HG03520 (cell line): ENCODE measurements around the gene TLL1.

Source experiments
- ATAC-seq: cut with Tn5 transposase; IDR thresholded peaks from one replicate; pipeline ENCODE4 v1.9.1; 2021; ENCODE audit warnings: mild to moderate bottlenecking, moderate library complexity; ENCODE audit not compliant: unreplicated experiment

TLL1 gene

GRCh38 chr4:165872461-165873297, at the start of gene TLL1:
TSS of gene TLL1 (plus strand) at chr4:165873237. CDS start at chr4:165873905, 668 bp downstream.
- no peak for ATAC-seq

- no peak for ATAC-seq
Measured at GRCh38 chr4:165826166-165826565, 46.9 kb upstream of the TLL1 start.

- ATAC-seq, result no peak
Measured at GRCh38 chr4:165827018-165827417, 46.0 kb upstream of the TLL1 start.

DNA sequence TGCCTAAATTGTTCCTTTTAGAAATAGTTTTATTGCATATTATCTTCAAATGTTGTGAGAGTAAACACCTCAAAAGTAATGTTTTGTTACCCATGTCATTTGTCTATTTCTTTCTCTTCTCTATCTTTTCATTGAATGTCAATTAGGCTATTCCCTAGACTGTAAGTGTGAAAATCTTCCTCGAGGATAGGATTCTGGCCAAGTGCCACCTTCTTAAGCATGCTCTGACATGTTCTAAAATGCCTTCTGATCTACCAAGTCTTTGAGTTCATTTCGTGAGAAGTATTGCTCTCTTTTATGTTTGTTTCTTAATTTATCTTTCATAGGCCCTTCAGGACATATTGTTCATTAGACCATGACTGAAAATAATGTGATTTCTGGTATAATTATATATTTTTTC, 44.1 kb upstream of the TLL1 start:
- ATAC-seq, result no peak

DNA sequence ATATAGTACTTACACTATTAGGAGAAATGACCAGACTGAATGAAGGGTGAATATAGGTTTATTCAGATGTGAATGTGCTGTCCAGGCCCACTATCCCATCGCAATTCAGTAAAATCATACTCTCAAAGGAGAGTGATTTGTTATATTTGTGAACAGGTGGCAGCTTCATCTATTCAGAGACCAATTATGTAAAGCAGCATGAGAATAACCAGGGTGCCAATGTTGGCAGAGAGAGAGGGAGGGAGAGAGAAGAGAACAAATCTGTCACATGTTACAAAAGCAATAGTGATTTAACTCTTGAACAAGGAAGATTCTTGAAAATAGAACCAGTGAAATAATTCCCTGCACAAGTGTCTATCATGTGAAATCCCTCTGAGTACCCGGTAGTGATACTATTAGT, 38.9 kb upstream of the TLL1 start:
- no peak for ATAC-seq

DNA sequence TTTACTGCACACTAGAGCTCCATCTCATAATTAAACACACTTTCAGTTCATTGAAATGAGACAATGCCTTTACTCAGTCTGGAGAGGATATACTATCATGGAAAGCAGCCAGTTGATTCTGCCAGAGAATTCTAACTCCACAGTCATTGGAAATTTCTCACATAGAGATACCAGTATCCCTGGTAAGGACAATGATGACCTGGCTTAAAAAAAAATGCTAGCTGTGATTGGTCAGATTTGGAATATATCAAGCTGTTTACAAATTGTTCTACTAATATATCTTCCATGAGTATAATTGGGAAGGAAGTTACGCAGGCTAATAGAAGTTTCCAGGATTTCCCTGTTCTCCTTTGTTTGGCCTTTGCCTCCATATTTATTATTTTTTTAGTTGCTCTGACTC, 34.5 kb upstream of the TLL1 start:
- ATAC-seq, result no peak

- no peak for ATAC-seq
Measured at GRCh38 chr4:165839615-165840333, 33.3 kb upstream of the TLL1 start.

DNA sequence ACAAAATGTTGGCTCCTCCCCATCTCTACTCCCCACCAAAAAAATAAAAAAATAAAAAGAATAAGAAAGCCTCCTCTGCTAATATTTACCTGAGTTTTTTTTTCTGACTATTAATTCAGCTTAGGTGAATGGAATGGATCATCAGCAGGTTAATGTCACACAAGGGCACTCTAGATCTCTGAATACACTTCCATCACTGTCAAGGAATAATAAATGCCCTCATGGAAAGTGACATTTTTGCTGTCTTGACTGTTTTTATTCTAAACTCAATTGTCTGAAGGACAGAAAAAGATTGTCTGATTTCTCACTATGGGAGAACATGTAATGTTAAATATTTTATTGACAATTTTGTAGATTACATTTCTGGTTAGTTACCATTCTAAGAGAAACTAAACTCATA, 30.4 kb upstream of the TLL1 start:
- ATAC-seq, result no peak

DNA sequence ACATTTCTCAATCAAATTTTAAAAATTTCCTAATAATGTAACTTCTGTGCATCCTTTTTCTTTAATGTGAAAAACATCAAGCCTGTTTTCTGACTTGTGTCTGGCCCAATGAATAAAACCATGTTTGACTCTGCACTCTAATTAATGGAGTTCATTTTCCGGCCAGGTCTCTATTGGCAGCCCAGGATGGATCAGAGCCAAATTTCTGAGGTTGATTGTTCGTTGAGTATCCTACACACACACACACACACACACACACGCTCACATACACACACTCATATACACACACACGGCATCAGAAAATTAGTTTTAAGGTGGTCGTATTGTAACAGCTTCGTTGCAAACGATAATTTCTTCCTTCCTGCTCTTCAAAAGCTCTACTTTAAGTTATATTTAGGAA, 28.9 kb upstream of the TLL1 start:
- ATAC-seq, result no peak

DNA sequence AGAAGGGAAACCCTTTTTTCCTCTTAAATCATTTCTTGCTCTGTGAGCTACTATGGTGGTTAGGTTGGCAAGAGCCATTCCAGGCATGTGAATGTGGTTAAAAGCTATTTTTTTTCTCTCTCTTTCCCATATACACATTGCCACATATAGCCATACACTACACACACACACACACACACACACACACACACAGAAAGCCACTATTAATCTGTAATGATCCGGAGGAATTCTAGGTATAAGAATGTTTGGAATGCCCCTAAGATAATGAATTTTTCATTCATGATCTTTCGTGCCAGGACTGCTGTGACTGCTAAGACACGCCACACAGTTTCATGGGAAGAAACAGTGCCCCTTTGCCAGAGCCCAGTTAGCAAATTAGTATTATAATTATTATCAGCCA, 21.8 kb upstream of the TLL1 start:
- ATAC-seq, result no peak

DNA sequence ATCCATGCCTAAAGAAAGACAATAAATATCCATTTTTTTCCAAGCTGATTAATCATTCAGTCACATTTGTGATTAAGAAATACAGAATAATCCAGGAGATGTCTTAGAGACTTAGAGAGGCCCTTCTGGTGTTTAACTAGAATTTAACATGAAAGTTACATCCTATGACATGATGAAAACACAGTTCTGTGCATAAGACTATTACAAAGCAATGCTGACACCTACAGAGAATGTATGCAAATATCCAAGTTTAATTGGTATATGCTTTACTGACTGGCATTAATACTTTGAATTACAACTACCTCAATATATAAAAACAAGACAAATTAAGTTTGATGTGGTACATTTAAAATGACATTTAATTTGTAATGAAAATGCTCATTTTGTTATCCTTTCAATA, 17.8 kb upstream of the TLL1 start:
- no peak for ATAC-seq

- ATAC-seq, result no peak
Measured at GRCh38 chr4:165861363-165861762, 11.7 kb upstream of the TLL1 start.

DNA sequence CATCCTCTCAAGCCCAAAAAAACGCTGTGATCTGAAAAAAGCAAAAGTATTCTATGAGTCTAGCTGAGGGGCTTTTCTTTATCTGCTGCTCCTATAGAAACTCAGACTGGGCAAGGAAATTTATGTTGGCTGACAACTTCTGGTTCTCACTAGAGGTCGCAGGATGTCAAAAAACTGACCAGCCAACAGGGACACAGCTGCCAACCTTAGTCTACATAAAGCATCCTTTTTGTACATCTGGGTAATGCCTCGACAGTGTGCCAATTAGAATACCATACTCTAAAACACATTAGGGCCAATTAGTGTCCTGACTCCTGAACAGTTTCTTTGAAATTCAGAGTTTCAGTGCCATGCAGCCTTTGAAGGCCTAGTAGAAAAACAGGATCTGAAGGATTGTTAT, 8.8 kb upstream of the TLL1 start:
- ATAC-seq, result no peak

- ATAC-seq, result no peak
Measured at GRCh38 chr4:165866019-165866650, 6.9 kb upstream of the TLL1 start.

DNA sequence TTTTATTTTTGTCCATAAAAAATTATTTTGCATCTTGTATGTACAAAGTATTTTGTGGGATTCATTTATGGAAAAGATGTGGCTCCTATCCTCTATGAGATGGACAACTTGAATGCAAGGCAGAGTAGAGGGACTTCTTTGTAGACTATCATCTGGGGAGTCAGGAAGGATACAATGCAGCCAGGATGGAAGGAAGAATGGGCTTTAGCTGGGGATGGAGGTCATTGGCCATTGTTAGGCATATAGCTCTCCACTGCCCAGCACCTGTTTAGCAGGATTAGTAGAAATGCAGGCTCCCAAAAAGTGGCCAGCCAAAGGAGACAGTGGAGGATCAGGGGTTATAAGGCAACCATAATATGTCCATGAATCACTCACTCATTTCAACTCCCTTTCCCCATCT, 5.1 kb upstream of the TLL1 start:
- ATAC-seq, result no peak

GRCh38 chr4:165873298-165874071, 448 bp downstream of the TLL1 start:
- ATAC-seq, result no peak

DNA sequence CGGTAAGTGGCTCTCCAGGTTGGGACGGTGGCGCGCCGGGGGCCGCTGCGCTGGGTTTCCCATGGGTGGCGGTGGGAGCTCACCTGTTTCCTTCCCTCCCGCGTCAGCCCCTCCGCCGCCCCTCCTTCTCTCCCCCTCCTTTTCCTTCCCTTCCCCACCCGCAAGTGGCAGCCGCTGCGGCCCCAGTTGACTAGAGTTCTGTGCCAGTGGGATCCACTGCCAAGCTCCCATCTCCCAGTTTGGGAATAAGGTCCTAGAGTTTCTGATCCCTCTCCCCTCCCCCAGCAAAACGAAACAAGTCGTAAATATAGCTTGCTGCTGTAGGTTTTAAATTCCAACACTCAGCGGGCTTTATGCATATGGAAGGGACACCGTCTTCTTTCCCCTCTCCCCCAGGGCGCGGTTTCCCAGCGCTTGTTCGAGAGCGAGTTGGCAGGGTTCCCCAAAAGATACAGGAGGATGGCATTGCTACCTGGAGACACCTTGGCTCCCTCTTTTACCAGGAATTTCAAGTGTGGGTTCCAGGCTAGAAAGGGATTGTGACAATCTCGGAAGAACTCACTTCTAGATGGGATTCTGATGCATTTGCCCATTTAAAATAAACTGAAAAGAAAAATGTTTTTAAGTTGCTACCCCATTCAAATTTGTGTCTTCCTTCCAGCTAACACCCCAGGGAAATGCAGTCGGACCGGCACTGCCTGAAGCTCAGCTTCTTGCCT, 1.2 kb downstream of the TLL1 start:
- ATAC-seq, result no peak

DNA sequence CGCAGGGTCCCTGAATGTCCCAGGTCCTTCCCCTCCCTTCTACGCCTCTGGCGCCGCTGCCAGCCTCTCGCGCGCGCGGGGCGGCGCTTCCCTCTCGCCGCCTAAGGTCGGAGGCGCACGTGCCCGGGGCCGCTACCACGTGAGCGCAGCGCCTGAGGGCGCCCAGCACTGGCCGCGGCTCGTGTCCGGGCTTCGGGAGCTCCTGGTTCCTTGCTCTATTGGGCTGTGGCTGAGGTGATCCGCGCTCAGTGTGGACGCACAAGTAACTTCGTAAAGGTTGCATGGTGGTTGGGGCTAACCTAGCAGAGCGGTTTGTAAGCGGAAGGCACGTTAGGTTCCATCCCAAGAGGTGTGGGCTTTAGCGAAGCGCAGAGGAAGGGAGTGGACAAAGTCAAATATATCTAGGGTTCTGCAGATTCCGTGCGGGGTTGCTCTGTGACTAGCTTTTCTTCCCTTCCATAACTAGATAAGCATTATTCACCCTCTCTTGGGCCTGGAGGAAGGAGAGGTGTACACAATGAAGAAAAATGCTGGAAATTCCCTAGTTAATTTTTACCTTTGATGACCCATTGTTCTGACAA, 1.8 kb downstream of the TLL1 start:
- no peak for ATAC-seq

DNA sequence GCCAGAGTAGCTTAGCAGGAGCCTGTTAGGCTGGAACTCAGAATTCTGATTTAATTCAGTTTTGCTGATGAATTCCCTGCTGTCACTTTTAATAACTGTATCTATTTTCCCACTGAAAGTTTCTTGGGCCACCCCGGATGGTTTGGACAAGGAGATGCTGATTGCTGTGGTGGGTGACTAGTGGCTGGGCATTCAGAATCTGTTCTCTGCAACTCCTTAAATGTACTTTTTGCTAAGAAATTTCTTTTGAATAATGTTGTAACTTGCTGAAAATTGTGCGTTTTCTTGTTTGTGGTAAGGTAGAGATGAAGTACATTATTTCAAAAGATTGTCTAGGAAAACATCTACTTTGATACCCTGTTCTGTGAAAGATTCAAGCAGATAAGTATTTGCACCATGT, 2.4 kb downstream of the TLL1 start:
- no peak for ATAC-seq

GRCh38 chr4:165877286-165877685, 4.2 kb downstream of the TLL1 start:
- no peak for ATAC-seq
